ENCODE data around the gene LRRTM3.

LRRTM3 gene

DNA sequence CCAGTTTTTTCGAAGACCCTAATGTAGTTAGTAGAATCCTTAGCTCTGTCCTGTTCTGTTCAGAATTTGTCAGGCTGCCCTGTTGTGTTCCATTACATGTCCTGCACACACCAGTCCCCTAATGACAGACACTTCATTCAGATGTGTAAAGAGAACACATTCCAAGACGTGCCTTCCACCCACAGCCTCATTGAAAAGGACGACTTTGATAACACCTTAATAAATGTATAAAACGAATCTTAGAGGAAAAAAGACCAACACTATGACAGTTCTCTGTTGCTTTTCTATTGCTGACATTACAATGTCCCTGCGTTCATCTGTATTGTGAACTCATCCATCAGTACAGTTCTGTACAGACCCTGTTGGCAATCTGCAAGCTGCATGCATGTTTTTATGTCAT lies 3.5 kb downstream of the LRRTM3 start:
- DNase-seq (ENCODE audit: low read depth), result no peak
- H3K4me3 ChIP-seq (ENCODE audit: low read depth, low read length), result no peak overlapping the region
- TF ChIP-seq, protein P1, sequence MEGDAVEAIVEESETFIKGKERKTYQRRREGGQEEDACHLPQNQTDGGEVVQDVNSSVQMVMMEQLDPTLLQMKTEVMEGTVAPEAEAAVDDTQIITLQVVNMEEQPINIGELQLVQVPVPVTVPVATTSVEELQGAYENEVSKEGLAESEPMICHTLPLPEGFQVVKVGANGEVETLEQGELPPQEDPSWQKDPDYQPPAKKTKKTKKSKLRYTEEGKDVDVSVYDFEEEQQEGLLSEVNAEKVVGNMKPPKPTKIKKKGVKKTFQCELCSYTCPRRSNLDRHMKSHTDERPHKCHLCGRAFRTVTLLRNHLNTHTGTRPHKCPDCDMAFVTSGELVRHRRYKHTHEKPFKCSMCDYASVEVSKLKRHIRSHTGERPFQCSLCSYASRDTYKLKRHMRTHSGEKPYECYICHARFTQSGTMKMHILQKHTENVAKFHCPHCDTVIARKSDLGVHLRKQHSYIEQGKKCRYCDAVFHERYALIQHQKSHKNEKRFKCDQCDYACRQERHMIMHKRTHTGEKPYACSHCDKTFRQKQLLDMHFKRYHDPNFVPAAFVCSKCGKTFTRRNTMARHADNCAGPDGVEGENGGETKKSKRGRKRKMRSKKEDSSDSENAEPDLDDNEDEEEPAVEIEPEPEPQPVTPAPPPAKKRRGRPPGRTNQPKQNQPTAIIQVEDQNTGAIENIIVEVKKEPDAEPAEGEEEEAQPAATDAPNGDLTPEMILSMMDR (IDR thresholded peaks at IDR 0.05; ENCODE audit: low read depth, low read length, missing control alignments), result no peak
- in situ Hi-C loops (cut with HindIII; ENCODE audit: low sequenced_read_pairs), result no loop called here

DNA sequence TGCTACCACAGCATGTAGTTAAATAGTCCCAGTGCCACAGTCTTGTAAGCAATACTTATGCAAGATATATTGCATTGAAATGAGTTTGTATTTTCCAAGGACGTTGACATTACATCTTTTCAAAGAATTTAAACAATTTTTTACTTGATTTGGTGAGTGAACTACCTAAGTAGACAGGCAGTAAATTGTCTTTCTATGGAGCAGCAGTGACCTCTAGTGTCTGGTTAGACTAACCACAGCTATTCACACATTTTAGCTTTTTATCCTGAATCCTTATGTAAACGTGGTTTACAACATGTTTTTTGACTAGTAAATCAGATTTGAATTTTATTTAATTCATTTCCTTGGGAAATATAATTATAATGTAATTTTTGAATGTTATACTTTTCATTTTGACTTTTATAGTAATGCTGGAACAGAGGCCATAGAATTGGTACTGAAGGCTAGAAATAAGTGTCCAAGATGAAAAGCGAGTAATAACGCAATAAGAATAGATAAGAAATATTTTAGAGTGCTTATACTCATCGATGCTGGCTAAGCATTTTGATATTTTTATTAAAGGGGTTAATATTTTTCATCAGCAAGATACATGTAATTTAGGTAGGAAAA lies 5.6 kb downstream of the LRRTM3 start:
- in situ Hi-C loops (cut with HindIII; ENCODE audit: low sequenced_read_pairs), result no loop called here
- TF ChIP-seq, protein P1 (IDR thresholded peaks at IDR 0.05; ENCODE audit: low read depth, low read length, missing control alignments), result peak; percentile 60
- no peak overlapping the region for H3K4me3 ChIP-seq (ENCODE audit: low read depth, low read length)
- DNase-seq (ENCODE audit: low read depth), result peak; percentile 68

DNA sequence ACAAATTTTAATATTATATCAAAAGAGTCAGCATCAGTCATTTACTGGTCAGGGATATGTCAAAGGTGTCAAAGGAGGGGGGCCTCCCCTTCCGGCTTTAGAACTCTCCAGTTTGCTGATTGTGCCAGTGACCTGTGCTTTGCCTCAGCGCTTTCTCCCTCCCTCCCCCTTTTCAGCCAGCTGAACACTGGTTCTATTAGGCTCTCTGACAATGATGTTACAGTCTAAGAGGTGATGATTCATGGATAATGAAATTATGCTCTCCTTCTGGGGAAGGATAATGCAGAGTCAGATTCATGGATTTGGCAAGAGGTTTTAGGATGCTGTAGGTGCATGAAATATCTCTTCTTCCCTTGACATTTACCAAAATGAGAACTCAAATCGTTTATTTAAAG lies 6.1 kb downstream of the LRRTM3 start:
- TF ChIP-seq, protein P1 (IDR thresholded peaks at IDR 0.05; ENCODE audit: low read depth, low read length, missing control alignments), result no peak
- no peak overlapping the region for H3K4me3 ChIP-seq (ENCODE audit: low read depth, low read length)
- DNase-seq (ENCODE audit: low read depth), result no peak
- in situ Hi-C loops (cut with HindIII; ENCODE audit: low sequenced_read_pairs), result no loop called here

DNA sequence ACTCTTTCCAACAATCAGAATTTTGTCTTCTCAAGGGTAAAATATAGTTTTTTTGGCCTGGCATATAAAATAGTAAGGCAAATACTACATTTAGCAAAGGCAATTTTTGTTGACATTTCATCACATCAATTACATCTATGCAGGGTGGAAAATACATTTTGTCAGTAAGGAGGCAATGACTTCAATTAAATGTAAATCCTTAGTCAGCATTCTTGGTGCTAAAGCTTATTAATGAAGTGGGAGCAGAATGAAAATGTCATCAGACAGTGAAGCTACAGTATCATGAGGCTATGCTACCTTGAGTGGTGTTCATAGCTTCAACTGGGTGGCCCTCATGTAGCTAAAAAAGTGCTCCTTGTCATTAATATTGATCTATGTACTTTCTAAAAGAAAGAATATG lies 8.9 kb downstream of the LRRTM3 start:
- H3K4me3 ChIP-seq (ENCODE audit: low read depth, low read length), result no peak overlapping the region
- in situ Hi-C loops (cut with HindIII; ENCODE audit: low sequenced_read_pairs), result no loop called here
- TF ChIP-seq, protein P1 (IDR thresholded peaks at IDR 0.05; ENCODE audit: low read depth, low read length, missing control alignments), result no peak
- DNase-seq (ENCODE audit: low read depth), result no peak

DNA sequence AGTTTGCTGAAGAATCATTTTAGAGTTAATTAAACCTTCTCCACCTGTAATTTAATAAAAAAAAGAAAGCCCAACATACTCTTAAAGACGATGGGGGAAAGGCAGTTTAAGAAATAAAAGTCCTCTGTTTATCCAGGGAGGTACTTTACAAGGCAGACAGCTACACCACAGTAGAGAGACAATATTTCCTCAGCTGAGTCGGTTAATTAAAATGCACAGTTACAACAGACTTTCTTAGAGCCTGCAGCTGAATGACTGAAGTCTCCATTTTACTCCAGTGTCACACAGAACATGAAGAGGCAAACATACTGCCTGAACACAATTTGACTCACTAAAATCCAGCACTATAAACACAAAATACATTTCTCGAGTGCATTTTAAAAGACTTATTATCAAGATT lies 15.1 kb downstream of the LRRTM3 start:
- no peak for DNase-seq (ENCODE audit: low read depth)
- H3K4me3 ChIP-seq (ENCODE audit: low read depth, low read length), result no peak overlapping the region
- TF ChIP-seq, protein P1 (IDR thresholded peaks at IDR 0.05; ENCODE audit: low read depth, low read length, missing control alignments), result no peak
- in situ Hi-C loops (cut with HindIII; ENCODE audit: low sequenced_read_pairs), result no loop called here

DNA sequence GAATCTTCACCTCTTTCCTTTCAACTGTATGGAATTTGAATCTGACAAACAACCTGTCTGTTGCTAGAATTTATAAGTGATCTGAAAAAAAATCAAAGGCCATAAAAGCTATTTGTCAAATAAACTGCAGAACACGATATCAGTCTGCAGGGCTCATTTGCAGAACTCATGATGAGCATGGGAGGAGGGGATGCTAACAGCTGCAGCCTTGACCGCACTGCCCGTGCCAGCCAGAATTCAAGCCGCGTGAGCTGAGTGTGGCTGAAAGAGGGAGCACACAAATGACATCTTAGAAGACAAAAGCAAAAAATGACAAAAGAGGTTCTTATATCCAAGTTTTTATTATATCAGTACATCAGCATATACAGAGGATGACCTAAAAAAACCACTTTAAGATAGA lies 15.7 kb downstream of the LRRTM3 start:
- no peak overlapping the region for H3K4me3 ChIP-seq (ENCODE audit: low read depth, low read length)
- TF ChIP-seq, protein P1 (IDR thresholded peaks at IDR 0.05; ENCODE audit: low read depth, low read length, missing control alignments), result no peak
- DNase-seq (ENCODE audit: low read depth), result no peak
- in situ Hi-C loops (cut with HindIII; ENCODE audit: low sequenced_read_pairs), result no loop called here
